CD4-positive, alpha-beta memory T cell (primary cell): ENCODE results near the gene ATP13A5. TPM values are rescaled to one million over a fixed set of nuclear protein-coding genes. Genes with fewer than 3 reads are reported as not detected.

Experiments
- CTCF ChIA-PET: fragments of 350-600 bp; sonication (Branson Sonifier 250); formaldehyde crosslinking; loops from one replicate; lab custom pipeline; 2021; ENCODE audit warnings: inconsistent platforms; ENCODE audit not compliant: partially characterized antibody; lab: Charles Lee
- POLR2A ChIA-PET: fragments of 350-600 bp; sonication (Branson Sonifier 250); formaldehyde crosslinking; loops from one replicate; lab custom pipeline; 2021; ENCODE audit not compliant: partially characterized antibody; lab: Charles Lee
- DNase-seq, 5 donors: peaks; one replicate each; pipeline versions ENCODE4 v3.0.0 to v3.0.0-alpha.2; 2020 to 2022; ENCODE audit warnings: mixed read lengths in 1 of 5
- H3K27ac ChIP-seq: one replicate; pipeline ENCODE4 v1.7.0; 2013; ENCODE audit warnings: low read depth, low read length
- H3K27me3 ChIP-seq: 2 replicates; pipeline ENCODE4 v1.7.0; 2013; ENCODE audit warnings: mild to moderate bottlenecking, low read length, moderate library complexity; ENCODE audit not compliant: insufficient read depth
- H3K36me3 ChIP-seq: 2 replicates; pipeline ENCODE4 v1.7.0; 2013; ENCODE audit warnings: mild to moderate bottlenecking, low read length, moderate library complexity; ENCODE audit not compliant: insufficient read depth
- H3K4me1 ChIP-seq: 2 replicates; pipeline ENCODE4 v1.7.0; 2013; ENCODE audit warnings: mild to moderate bottlenecking, low read length, moderate library complexity; ENCODE audit not compliant: insufficient read depth
- H3K4me3 ChIP-seq, 2 donors: one replicate each; pipeline ENCODE4 v1.7.0; 2013; ENCODE audit warnings: low read length in 2 of 2, mild to moderate bottlenecking in 1 of 2
- H3K9me3 ChIP-seq, 2 donors: one replicate each; pipeline ENCODE4 v1.7.0; 2013; ENCODE audit warnings: low read length in 2 of 2, control low read depth in 1 of 2; ENCODE audit not compliant: control insufficient read depth in 1 of 2
- H3K27ac Mint-ChIP-seq, 7 donors: one replicate each; pipeline ENCODE4 v1.8.0; 2020 to 2021; ENCODE audit warnings: mixed read lengths in 7 of 7, mild to moderate bottlenecking in 6 of 7, inconsistent platforms in 3 of 7, moderate library complexity in 3 of 7
- H3K27me3 Mint-ChIP-seq, 2 donors: one replicate each; pipeline ENCODE4 v1.8.0; 2020 to 2021; ENCODE audit warnings: mixed read lengths in 2 of 2
- H3K36me3 Mint-ChIP-seq, 2 donors: one replicate each; pipeline ENCODE4 v1.8.0; 2020 to 2021; ENCODE audit warnings: mixed read lengths in 2 of 2, inconsistent platforms in 1 of 2, mild to moderate bottlenecking in 1 of 2
- H3K4me1 Mint-ChIP-seq, 4 donors: one replicate each; pipeline ENCODE4 v1.8.0; 2020 to 2021; ENCODE audit warnings: mixed read lengths in 4 of 4, mild to moderate bottlenecking in 1 of 4
- H3K4me3 Mint-ChIP-seq, 8 donors: one replicate each; pipeline ENCODE4 v1.8.0; 2020 to 2021; ENCODE audit warnings: mixed read lengths in 8 of 8, mild to moderate bottlenecking in 7 of 8, moderate library complexity in 6 of 8, inconsistent platforms in 3 of 8
- H3K9me3 Mint-ChIP-seq, 8 donors: one replicate each; pipeline ENCODE4 v1.8.0; 2020 to 2021; ENCODE audit warnings: mixed read lengths in 8 of 8, mild to moderate bottlenecking in 5 of 8, inconsistent platforms in 3 of 8, moderate library complexity in 1 of 8
- intact Hi-C: fragments of 100-400 bp; cut with micrococcal nuclease; formaldehyde crosslinking; loops from one replicate; pipeline ENCODE4 v1.15.1; 2023
- polyA plus RNA-seq, 2 donors: library from polyadenylated mRNA; unstranded; fragments of 300-500 nt; fragmentation: Illumina TruSeq; gene quantifications; one replicate each; pipeline ENCODE4 v1.2.3, GENCODE V29; 2021
- total RNA-seq, 2 experiments: library from RNA; stranded (reverse); gene quantifications; one replicate each; pipeline ENCODE4 v1.2.3, GENCODE V29; 2021

ATP13A5 gene
- total and polyA plus RNA-seq, 4 experiments from 2014 or later, result not detected

DNA sequence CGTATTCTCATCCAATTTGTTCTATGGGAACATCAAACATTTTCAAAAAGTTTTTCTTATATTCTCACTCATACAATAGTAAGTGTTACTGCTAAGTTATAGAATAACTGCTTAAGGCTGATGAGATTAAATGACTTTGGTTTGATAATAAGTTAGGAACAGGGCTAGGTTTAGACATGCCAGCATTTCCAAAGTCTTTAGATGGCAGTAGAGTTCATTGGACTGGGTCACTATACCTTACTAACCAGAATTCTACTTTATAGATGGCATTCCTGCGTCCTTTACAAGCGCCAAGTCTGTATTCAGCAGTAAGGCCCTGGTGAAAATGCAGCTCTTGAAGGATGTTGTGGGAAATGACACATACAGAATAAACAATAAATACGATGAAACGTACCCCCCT is 115.8 kb downstream of the ATP13A5 start:
- Mint-ChIP-seq H3K4me1 (no peaks in the 10 kb centered on the region), H3K9me3 (no peaks in the 10 kb centered on the region), H3K4me3 (no peak overlapping the region), H3K27me3 (no peaks in the 10 kb centered on the region), H3K36me3 (no peaks in the 10 kb centered on the region), H3K27ac (no peak overlapping the region)
- ChIA-PET CTCF (no interaction called here), POLR2A (no interaction called here)
- Histone ChIP-seq H3K9me3 (no peaks in the 10 kb centered on the region), H3K27me3 (no peaks in the 10 kb centered on the region), H3K4me1 (no peaks in the 10 kb centered on the region), H3K4me3 (no peak overlapping the region), H3K36me3 (no peaks in the 10 kb centered on the region), H3K27ac (no peak overlapping the region)
- intact Hi-C loops, result no loop called here
- DNase-seq, result no peak

DNA sequence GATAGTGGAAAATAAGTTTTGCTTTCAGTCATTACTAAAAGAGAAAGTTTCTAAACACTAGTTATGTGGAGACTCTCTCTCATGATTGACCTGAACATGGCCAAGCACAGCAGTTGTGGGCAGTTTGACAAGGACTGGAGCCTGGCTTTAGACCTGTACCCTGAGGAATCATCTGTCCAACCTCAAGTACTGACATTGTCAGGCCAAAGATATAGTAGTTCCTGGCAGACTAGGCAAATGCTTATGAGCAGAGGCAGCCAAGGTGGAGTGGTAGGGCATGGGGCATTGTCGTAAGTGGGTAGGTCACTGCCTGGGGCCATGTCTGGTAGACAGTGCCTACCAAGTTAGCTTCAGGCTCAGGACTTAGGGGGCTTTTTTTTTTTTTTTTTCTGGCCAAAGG is 116.6 kb downstream of the ATP13A5 start:
- H3K9me3 ChIP-seq, result no peaks in the 10 kb centered on the region
- H3K27me3 ChIP-seq, result no peaks in the 10 kb centered on the region
- DNase-seq, result no peak
- Mint-ChIP-seq H3K27me3 (peaks cover 0 to 2% of the 10 kb centered on the region in 2 donors), H3K4me3 (no peak overlapping the region), H3K27ac (no peak overlapping the region), H3K4me1 (no peaks in the 10 kb centered on the region), H3K9me3 (no peaks in the 10 kb centered on the region), H3K36me3 (no peaks in the 10 kb centered on the region)
- no peak overlapping the region for H3K4me3 ChIP-seq
- H3K4me1 ChIP-seq, result no peaks in the 10 kb centered on the region
- intact Hi-C loops, result no loop called here
- no peak overlapping the region for H3K27ac ChIP-seq
- CTCF ChIA-PET, result no interaction called here
- POLR2A ChIA-PET, result no interaction called here
- H3K36me3 ChIP-seq, result no peaks in the 10 kb centered on the region

DNA sequence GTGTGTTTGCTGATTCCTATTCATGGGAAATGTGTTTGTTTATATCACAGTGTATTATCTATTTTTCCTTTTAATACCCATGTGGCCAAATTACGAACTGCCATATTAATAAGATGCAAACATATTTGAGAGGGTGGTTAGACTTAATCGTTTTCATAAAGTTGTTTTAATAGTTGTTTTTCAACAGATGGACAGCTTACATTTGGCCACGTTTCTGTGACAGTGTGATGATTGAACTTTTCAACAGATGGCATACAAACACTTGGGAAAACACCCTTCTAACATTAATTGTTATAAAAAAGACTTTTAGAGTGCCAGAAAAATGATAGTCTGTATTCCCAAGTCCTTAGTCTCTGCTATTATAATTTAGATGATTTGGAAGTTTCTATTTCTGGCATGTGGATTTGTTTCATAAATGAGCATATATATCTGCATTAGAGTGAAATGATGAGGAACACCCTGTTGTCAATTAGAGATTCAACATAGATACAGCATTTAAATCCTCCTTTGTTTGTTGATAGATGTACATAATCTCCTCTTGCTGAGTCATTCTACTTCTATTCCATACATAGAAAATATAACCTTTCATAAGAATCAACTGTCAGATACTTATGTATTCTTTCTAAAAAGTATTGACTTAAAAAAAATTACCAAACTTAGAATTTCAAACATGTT is 124.4 kb downstream of the ATP13A5 start:
- Histone ChIP-seq H3K27me3 (no peaks in the 10 kb centered on the region), H3K36me3 (no peaks in the 10 kb centered on the region), H3K4me3 (no peak overlapping the region), H3K27ac (no peak overlapping the region), H3K9me3 (peaks cover 0 to 2% of the 10 kb centered on the region in 2 donors), H3K4me1 (no peaks in the 10 kb centered on the region)
- H3K36me3 Mint-ChIP-seq, result peaks cover 0 to under 1% of the 10 kb centered on the region in 2 donors
- no peaks in the 10 kb centered on the region for H3K4me1 Mint-ChIP-seq
- H3K4me3 Mint-ChIP-seq, result no peak overlapping the region
- H3K27me3 Mint-ChIP-seq, result peaks cover 4 to 6% of the 10 kb centered on the region in 2 donors
- ChIA-PET POLR2A (no interaction called here), CTCF (no interaction called here)
- no peak overlapping the region for H3K27ac Mint-ChIP-seq
- intact Hi-C loops, result no loop called here
- peaks cover under 1 to 28% (median 18%) of the 10 kb centered on the region in 8 donors for H3K9me3 Mint-ChIP-seq
- no peak for DNase-seq

DNA sequence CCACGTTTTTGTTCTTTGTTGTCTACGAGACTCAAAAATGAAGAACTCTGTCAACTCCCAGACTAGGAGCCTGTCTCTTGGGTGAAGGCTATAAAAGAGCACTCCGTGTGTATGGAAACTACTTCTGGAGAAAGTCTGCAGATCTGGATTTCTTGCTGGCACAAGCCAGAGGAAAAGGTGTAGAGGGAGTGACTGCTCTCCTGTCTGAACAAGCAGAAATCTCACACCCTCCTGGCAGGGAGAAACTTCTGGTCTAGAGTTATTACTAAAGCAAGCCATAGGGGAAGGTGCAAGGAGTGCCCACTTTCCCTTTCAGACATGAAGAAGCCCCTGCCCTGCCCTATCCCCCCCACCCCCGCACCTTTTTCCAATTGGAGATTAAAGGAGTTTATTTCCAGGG is 128.1 kb downstream of the ATP13A5 start:
- Histone ChIP-seq H3K27ac (no peak overlapping the region), H3K4me3 (no peak overlapping the region), H3K27me3 (no peaks in the 10 kb centered on the region), H3K36me3 (no peaks in the 10 kb centered on the region), H3K4me1 (no peaks in the 10 kb centered on the region), H3K9me3 (peaks cover 0 to 2% of the 10 kb centered on the region in 2 donors)
- peaks cover 0 to 2% of the 10 kb centered on the region in 2 donors for H3K36me3 Mint-ChIP-seq
- POLR2A ChIA-PET, result no interaction called here
- no peaks in the 10 kb centered on the region for H3K4me1 Mint-ChIP-seq
- H3K27ac Mint-ChIP-seq, result no peak overlapping the region
- H3K4me3 Mint-ChIP-seq, result no peak overlapping the region
- H3K9me3 Mint-ChIP-seq, result peaks cover 5 to 53% (median 37%) of the 10 kb centered on the region in 8 donors
- intact Hi-C loops, result no loop called here
- CTCF ChIA-PET, result no interaction called here
- H3K27me3 Mint-ChIP-seq, result peaks cover 0 to 4% of the 10 kb centered on the region in 2 donors
- no peak for DNase-seq

DNA sequence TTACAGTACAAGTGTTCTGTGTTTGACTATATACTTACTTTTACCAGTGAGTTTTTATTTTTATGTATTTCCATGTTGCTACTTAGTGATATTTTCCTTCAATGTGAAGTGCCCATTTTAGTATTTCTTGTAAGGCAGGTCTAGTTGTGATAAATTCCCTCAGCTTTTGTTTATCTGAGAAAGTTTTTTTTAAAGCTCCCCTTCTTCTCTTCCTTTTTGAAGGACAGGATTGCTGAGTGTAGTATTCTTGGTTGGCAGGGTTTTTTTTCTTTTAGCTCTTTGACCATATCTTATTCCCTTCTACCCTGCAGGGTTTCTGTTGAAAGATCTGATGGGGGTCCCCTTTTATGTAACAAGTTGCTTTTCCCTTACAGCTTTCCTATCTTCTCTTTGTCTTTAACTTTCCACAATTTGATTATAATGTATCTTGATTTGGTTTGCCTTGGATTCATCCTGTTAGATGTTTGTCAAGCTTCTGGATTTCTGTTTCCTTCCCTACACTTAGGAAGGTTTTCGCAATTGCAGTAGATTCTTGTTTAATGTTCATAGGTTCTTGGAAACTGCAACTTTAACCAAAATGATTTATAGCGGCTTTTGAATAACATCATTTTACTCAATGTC is 129.6 kb downstream of the ATP13A5 start:
- Mint-ChIP-seq H3K9me3 (peaks cover 5 to 53% (median 37%) of the 10 kb centered on the region in 8 donors), H3K27me3 (peaks cover 2 to 5% of the 10 kb centered on the region in 2 donors), H3K4me3 (no peak overlapping the region), H3K27ac (no peak overlapping the region), H3K36me3 (peaks cover 0 to 2% of the 10 kb centered on the region in 2 donors), H3K4me1 (no peaks in the 10 kb centered on the region)
- ChIA-PET POLR2A (no interaction called here), CTCF (no interaction called here)
- intact Hi-C loops, result no loop called here
- H3K27me3 ChIP-seq, result no peaks in the 10 kb centered on the region
- H3K36me3 ChIP-seq, result no peaks in the 10 kb centered on the region
- no peak overlapping the region for H3K4me3 ChIP-seq
- peaks cover 0 to 2% of the 10 kb centered on the region in 2 donors for H3K9me3 ChIP-seq
- no peak for DNase-seq
- no peaks in the 10 kb centered on the region for H3K4me1 ChIP-seq
- no peak overlapping the region for H3K27ac ChIP-seq

DNA sequence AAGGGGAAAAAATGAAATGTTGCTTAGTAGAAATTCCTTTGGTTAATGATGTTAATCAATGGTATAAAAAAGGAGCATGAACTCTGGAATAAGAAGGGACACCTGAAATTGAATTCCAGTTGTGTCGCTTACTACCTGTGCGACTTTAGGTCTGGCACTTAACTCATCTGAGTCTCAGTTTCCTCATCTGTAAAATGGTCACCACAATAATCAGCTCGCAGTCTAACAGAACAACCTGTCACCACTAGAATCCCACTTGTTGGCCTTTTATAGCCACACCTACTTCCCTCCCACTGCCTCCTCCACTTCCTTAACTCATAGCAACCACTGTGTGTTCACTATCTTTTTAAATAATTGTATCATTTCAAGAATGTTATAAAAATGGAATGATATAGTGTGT is 135.0 kb downstream of the ATP13A5 start:
- no peak overlapping the region for H3K4me3 Mint-ChIP-seq
- Histone ChIP-seq H3K27ac (no peak overlapping the region), H3K36me3 (no peaks in the 10 kb centered on the region), H3K4me1 (no peaks in the 10 kb centered on the region), H3K27me3 (no peaks in the 10 kb centered on the region), H3K9me3 (no peaks in the 10 kb centered on the region), H3K4me3 (no peak overlapping the region)
- ChIA-PET CTCF (no interaction called here), POLR2A (no interaction called here)
- no peaks in the 10 kb centered on the region for H3K36me3 Mint-ChIP-seq
- H3K4me1 Mint-ChIP-seq, result peaks cover 0 to 4% (median 2%) of the 10 kb centered on the region in 4 donors
- DNase-seq, result no peak
- H3K9me3 Mint-ChIP-seq, result peaks cover 0 to 21% (median 14%) of the 10 kb centered on the region in 8 donors
- peaks cover 20 to 25% of the 10 kb centered on the region in 2 donors for H3K27me3 Mint-ChIP-seq
- intact Hi-C loops, result no loop called here
- H3K27ac Mint-ChIP-seq, result no peak overlapping the region

DNA sequence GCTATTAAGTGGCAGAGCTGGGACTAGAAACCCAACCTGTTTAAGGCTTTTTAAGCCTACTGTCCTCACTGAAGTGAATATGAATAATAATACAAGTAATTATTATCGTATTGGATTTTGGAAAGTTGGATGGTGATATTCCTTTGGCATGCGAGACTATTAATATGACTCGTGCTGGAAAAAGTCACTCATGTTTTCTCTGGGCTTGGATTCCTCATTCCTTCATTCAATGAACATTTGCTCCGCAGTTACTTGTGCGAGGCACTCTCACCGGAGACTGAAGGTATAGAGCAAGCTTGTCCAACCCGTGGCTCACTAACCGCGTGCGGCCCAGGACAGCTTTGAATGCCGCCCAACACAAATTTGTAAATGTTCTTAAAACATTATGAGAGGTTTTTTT is 136.8 kb downstream of the ATP13A5 start:
- ChIA-PET CTCF (no interaction called here), POLR2A (no interaction called here)
- no peak for DNase-seq
- Histone ChIP-seq H3K36me3 (no peaks in the 10 kb centered on the region), H3K27ac (no peak overlapping the region), H3K4me3 (no peak overlapping the region), H3K27me3 (no peaks in the 10 kb centered on the region), H3K4me1 (no peaks in the 10 kb centered on the region), H3K9me3 (no peaks in the 10 kb centered on the region)
- intact Hi-C loops, result no loop called here
- Mint-ChIP-seq H3K36me3 (no peaks in the 10 kb centered on the region), H3K27ac (no peak overlapping the region), H3K4me3 (peak overlapping the region in 3 of 8 donors; percentile 6 to 40 (median 20)), H3K27me3 (peaks cover 20 to 29% of the 10 kb centered on the region in 2 donors), H3K4me1 (peaks cover 0 to 4% (median 2%) of the 10 kb centered on the region in 4 donors), H3K9me3 (peaks cover 0 to 6% (median 1%) of the 10 kb centered on the region in 8 donors)
